Caco-2 (cell line): ENCODE measurements around the gene FLNA. TPM values are rescaled to one million over a fixed set of nuclear protein-coding genes. Genes with fewer than 3 reads are reported as not detected.

ENCODE experiments used
- BruUV-seq: library from RNA; stranded (reverse); fragments of 400-500 nt; replicated peaks from 2 replicates; lab custom pipeline; 2021; lab: Mats Ljungman, UMichigan
- CTCF ChIA-PET: fragments of 300-600 bp; sonication (Branson Sonifier 250); formaldehyde crosslinking; loops from one replicate; lab custom pipeline; 2022; ENCODE audit warnings: antibody characterized with exemption; lab: Charles Lee
- POLR2A ChIA-PET: fragments of 300-600 bp; sonication (Branson Sonifier 250); formaldehyde crosslinking; loops from one replicate; lab custom pipeline; 2022; ENCODE audit warnings: antibody characterized with exemption; lab: Charles Lee
- DNase-seq, 2 experiments: peaks; one replicate each; pipeline versions ENCODE4 v3.0.0 to v3.0.0-alpha.2; 2020 to 2022
- H3K27me3 ChIP-seq: replicated peaks from 2 replicates; pipeline ENCODE4 v1.6.0; 2011; ENCODE audit warnings: low read length; ENCODE audit not compliant: control insufficient read depth, insufficient read depth
- H3K36me3 ChIP-seq: 2 replicates; pipeline ENCODE4 v1.5.1; 2011; ENCODE audit warnings: low read length; ENCODE audit not compliant: control insufficient read depth, insufficient read depth
- H3K4me1 ChIP-seq: fragments of 250-450 bp; sonication (Bioruptor Pico); 2 replicates; pipeline ENCODE4 v1.5.1; 2020; ENCODE audit warnings: mild to moderate bottlenecking
- H3K4me3 ChIP-seq: 2 replicates; pipeline ENCODE4 v1.5.1; 2011; ENCODE audit warnings: low read depth, mild to moderate bottlenecking, control low read depth, low read length
- H3K9me3 ChIP-seq: fragments of 250-450 bp; sonication (Bioruptor Pico); 2 replicates; pipeline ENCODE4 v1.5.1; 2020; ENCODE audit warnings: mild to moderate bottlenecking, moderate library complexity
- H3K27ac Mint-ChIP-seq: one replicate; pipeline ENCODE4 v1.8.0; 2022; ENCODE audit warnings: mixed read lengths; ENCODE audit not compliant: unreplicated experiment
- H3K27me3 Mint-ChIP-seq: one replicate; pipeline ENCODE4 v1.8.0; 2022; ENCODE audit warnings: mixed read lengths; ENCODE audit not compliant: insufficient read depth, unreplicated experiment
- H3K36me3 Mint-ChIP-seq: one replicate; pipeline ENCODE4 v1.8.0; 2022; ENCODE audit warnings: mild to moderate bottlenecking, mixed read lengths; ENCODE audit not compliant: insufficient read depth, unreplicated experiment
- H3K4me1 Mint-ChIP-seq: one replicate; pipeline ENCODE4 v1.8.0; 2022; ENCODE audit warnings: low read depth, mixed read lengths; ENCODE audit not compliant: unreplicated experiment
- H3K4me3 Mint-ChIP-seq: one replicate; pipeline ENCODE4 v1.8.0; 2022; ENCODE audit warnings: mild to moderate bottlenecking, moderate library complexity, mixed read lengths; ENCODE audit not compliant: unreplicated experiment
- H3K9me3 Mint-ChIP-seq: one replicate; pipeline ENCODE4 v1.8.0; 2022; ENCODE audit warnings: mixed read lengths; ENCODE audit not compliant: unreplicated experiment
- intact Hi-C: fragments of 100-400 bp; cut with micrococcal nuclease; formaldehyde crosslinking; loops from one replicate; pipeline ENCODE4 v1.10.0; 2022; ENCODE audit not compliant: unreplicated experiment
- total RNA-seq: library from RNA; stranded (reverse); gene quantifications from 2 replicates; pipeline ENCODE4 v1.2.3, GENCODE V29; 2022
- TF ChIP-seq, protein P1 (sequence below), 2 experiments: fragments of 200-600 bp in 1 of 2; IDR thresholded peaks; 1 replicate in 1 of 2; 2 replicates in 1 of 2; pipeline versions ENCODE4 v1.5.1 to v1.8.0; 2011 to 2022; ENCODE audit warnings: antibody characterized with exemption in 1 of 2, control low read depth in 1 of 2, inconsistent platforms in 1 of 2, low read depth in 1 of 2, low read length in 1 of 2, mild to moderate bottlenecking in 1 of 2, moderate library complexity in 1 of 2; ENCODE audit not compliant: insufficient read depth in 1 of 2, severe bottlenecking in 1 of 2, unreplicated experiment in 1 of 2

FLNA gene
- total RNA-seq, 1 experiment from 2014 or later, result 546 TPM

- Mint-ChIP-seq H3K4me1 (no peaks in the 10 kb centered on the region), H3K27ac (no peak overlapping the region), H3K4me3 (no peak overlapping the region), H3K27me3 (no peaks in the 10 kb centered on the region), H3K9me3 (no peaks in the 10 kb centered on the region), H3K36me3 (peaks cover 86% of the 10 kb centered on the region)
- H3K9me3 ChIP-seq, result no peaks in the 10 kb centered on the region
- no peak overlapping the region for H3K4me3 ChIP-seq
- no peak for DNase-seq
- TF ChIP-seq, protein P1, sequence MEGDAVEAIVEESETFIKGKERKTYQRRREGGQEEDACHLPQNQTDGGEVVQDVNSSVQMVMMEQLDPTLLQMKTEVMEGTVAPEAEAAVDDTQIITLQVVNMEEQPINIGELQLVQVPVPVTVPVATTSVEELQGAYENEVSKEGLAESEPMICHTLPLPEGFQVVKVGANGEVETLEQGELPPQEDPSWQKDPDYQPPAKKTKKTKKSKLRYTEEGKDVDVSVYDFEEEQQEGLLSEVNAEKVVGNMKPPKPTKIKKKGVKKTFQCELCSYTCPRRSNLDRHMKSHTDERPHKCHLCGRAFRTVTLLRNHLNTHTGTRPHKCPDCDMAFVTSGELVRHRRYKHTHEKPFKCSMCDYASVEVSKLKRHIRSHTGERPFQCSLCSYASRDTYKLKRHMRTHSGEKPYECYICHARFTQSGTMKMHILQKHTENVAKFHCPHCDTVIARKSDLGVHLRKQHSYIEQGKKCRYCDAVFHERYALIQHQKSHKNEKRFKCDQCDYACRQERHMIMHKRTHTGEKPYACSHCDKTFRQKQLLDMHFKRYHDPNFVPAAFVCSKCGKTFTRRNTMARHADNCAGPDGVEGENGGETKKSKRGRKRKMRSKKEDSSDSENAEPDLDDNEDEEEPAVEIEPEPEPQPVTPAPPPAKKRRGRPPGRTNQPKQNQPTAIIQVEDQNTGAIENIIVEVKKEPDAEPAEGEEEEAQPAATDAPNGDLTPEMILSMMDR (IDR thresholded peaks at IDR 0.05; ENCODE audit: insufficient read depth in 1 of 2, low read depth in 1 of 2, low read length in 1 of 2, severe bottlenecking in 1 of 2, unreplicated experiment in 1 of 2), result no peak
- no peaks in the 10 kb centered on the region for H3K4me1 ChIP-seq
- H3K36me3 ChIP-seq, result peaks cover 3% of the 10 kb centered on the region
- no peaks in the 10 kb centered on the region for H3K27me3 ChIP-seq
- POLR2A ChIA-PET, result no interaction called here
- intact Hi-C loops, result no loop called here
- BruUV-seq, result no TSS peak
- CTCF ChIA-PET, result no interaction called here
Measured at GRCh38 chrX:154355776-154356140, 18.7 kb downstream of the FLNA start.

DNA sequence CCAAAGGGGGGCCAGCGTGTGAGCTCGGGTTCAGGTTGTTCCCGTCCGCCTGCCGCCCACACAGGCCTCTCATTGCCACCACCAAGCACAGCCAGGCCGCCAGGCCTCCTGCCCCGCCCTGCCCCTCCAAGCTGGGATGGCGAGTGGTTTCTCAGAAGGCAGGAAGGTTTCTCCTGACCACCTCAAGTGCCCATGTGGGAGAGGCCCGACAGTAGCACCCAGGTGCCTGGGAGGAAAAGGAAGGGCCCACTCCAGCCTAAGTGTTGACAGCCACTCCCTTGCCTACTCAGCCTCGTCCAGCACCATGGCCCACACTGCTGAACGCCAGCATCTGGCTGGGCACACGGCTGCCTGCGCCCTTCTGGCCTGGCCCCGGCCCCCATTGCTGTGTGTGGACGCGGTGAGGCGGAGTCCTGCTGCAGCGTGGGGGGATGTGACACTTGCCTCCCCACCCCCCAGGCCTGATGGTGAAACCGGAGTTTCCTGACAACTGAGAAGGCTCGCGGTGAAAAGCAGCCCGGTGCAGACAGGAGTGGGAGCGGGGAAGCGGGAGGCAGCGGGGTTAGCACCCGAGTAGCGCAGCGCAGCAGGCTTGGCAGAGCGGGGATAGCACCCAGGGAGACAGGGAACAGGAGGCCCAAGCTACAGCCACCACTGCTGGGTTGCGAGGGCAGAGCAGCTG is 19.2 kb downstream of the FLNA start:
- no peaks in the 10 kb centered on the region for H3K4me1 Mint-ChIP-seq
- H3K27me3 Mint-ChIP-seq, result no peaks in the 10 kb centered on the region
- no peaks in the 10 kb centered on the region for H3K4me1 ChIP-seq
- no peaks in the 10 kb centered on the region for H3K9me3 Mint-ChIP-seq
- H3K27ac Mint-ChIP-seq, result no peak overlapping the region
- intact Hi-C loops, result no loop called here
- TF ChIP-seq, protein P1 (IDR thresholded peaks at IDR 0.05; ENCODE audit: insufficient read depth in 1 of 2, low read depth in 1 of 2, low read length in 1 of 2, severe bottlenecking in 1 of 2, unreplicated experiment in 1 of 2), result no peak
- no peaks in the 10 kb centered on the region for H3K9me3 ChIP-seq
- H3K4me3 Mint-ChIP-seq, result no peak overlapping the region
- CTCF ChIA-PET, result no interaction called here
- DNase-seq, result no peak
- peaks cover 86% of the 10 kb centered on the region for H3K36me3 Mint-ChIP-seq
- POLR2A ChIA-PET, result interaction anchor here (0.5 kb wide), 1 partner anchor 20 kb away, joined by 4 read pairs; no protein-coding TSS in a partner anchor
- BruUV-seq, result no TSS peak
- H3K36me3 ChIP-seq, result peaks cover 3% of the 10 kb centered on the region
- no peak overlapping the region for H3K4me3 ChIP-seq
- no peaks in the 10 kb centered on the region for H3K27me3 ChIP-seq

- CTCF ChIA-PET, result no interaction called here
- Mint-ChIP-seq H3K4me1 (no peaks in the 10 kb centered on the region), H3K27ac (no peak overlapping the region), H3K4me3 (no peak overlapping the region), H3K27me3 (no peaks in the 10 kb centered on the region), H3K9me3 (no peaks in the 10 kb centered on the region), H3K36me3 (peaks cover 84% of the 10 kb centered on the region)
- intact Hi-C loops, result no loop called here
- no peak for DNase-seq
- H3K4me1 ChIP-seq, result no peaks in the 10 kb centered on the region
- H3K9me3 ChIP-seq, result no peaks in the 10 kb centered on the region
- BruUV-seq, result no TSS peak
- POLR2A ChIA-PET, result interaction anchor here (0.5 kb wide), 1 partner anchor 21 kb away, joined by 4 read pairs; no protein-coding TSS in a partner anchor
- TF ChIP-seq, protein P1 (IDR thresholded peaks at IDR 0.05; ENCODE audit: insufficient read depth in 1 of 2, low read depth in 1 of 2, low read length in 1 of 2, severe bottlenecking in 1 of 2, unreplicated experiment in 1 of 2), result no peak
- peaks cover 3% of the 10 kb centered on the region for H3K36me3 ChIP-seq
- H3K4me3 ChIP-seq, result no peak overlapping the region
- no peaks in the 10 kb centered on the region for H3K27me3 ChIP-seq
Measured at GRCh38 chrX:154354516-154354915, 19.9 kb downstream of the FLNA start.
